HT-29 (cell line): ENCODE measurements around the gene FNDC10. TPM values are rescaled to one million over a fixed set of nuclear protein-coding genes. Genes with fewer than 3 reads are reported as not detected.
"Not testable (repeated sequence)": the region's sequence is repeated elsewhere in the genome, so short reads cannot be mapped to it uniquely, and the experiment has no call there.

Experiments used
- DNase-seq: peaks from one replicate; pipeline ENCODE4 v3.0.0-alpha.2; 2015; ENCODE audit warnings: low spot score
- total RNA-seq: library from RNA; depleted of rRNA; stranded (reverse); fragments of >200 nt; shearing (Covaris generic); gene quantifications from 2 replicates; pipeline ENCODE4 v1.2.3, GENCODE V29; 2014; rRNA removed

Gene FNDC10
- not detected in 2 replicates for total RNA-seq

GRCh38 chr1:1599935-1600860 lies at the start of gene FNDC10:
Gene FNDC10, minus strand, starts transcription at chr1:1600135. Its CDS starts 120 bp downstream, at chr1:1600015.
- DNase-seq = no peak

- DNase-seq = not testable (repeated sequence)
Measured at GRCh38 chr1:1648265-1648664, 48.3 kb upstream of the FNDC10 start.

- not testable (repeated sequence) for DNase-seq
Measured at GRCh38 chr1:1647567-1648241, 47.8 kb upstream of the FNDC10 start.

GRCh38 chr1:1646326-1646725 lies 46.4 kb upstream of the FNDC10 start:
- DNase-seq = not testable (repeated sequence)

GRCh38 chr1:1640711-1641461 lies 41.0 kb upstream of the FNDC10 start:
- not testable (repeated sequence) for DNase-seq

- DNase-seq = not testable (repeated sequence)
Measured at GRCh38 chr1:1640081-1640480, 40.1 kb upstream of the FNDC10 start.

DNA sequence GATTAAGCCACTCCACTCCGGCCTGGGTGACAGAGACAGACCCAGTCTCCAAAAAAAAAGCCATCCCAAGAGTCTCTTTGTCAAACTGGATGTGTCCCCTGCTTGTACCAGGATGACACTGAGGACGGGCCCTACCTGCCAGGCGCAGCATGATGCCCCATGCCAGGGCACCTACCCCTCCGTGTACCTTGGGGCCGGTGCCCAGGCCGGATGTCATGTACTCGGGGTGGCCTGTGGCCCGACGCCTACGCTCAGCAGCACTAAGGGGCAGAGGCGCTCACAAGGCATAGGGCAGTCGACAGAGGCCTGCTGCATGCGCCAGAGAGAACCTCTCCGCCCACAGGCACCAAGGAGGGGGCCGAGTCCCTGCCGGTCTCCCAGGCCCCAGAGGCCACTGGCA lies 39.4 kb upstream of the FNDC10 start:
- DNase-seq = not testable (repeated sequence)

- peak; percentile 75 for DNase-seq
Measured at GRCh38 chr1:1638528-1638927, 38.6 kb upstream of the FNDC10 start.

DNA sequence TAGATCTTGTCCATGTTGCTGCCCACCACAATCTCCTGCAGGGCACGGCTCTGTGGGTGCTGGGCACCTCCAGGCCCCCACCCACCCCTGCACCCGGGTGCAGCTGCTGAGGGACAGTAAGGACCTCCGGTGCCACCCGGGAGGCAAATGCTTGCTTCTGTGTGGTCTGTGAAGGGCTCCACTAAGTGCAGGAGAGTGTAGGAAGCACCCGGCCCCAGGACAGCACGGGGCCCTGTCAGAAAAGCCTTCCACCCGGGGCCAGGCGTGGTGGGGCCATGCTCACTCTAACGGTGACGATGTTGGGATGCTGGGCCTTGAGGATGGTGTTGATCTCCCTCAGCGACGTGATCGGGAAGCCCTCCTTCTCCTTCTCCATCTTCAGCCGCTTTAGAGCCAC lies 37.5 kb upstream of the FNDC10 start:
- DNase-seq = not testable (repeated sequence)

DNA sequence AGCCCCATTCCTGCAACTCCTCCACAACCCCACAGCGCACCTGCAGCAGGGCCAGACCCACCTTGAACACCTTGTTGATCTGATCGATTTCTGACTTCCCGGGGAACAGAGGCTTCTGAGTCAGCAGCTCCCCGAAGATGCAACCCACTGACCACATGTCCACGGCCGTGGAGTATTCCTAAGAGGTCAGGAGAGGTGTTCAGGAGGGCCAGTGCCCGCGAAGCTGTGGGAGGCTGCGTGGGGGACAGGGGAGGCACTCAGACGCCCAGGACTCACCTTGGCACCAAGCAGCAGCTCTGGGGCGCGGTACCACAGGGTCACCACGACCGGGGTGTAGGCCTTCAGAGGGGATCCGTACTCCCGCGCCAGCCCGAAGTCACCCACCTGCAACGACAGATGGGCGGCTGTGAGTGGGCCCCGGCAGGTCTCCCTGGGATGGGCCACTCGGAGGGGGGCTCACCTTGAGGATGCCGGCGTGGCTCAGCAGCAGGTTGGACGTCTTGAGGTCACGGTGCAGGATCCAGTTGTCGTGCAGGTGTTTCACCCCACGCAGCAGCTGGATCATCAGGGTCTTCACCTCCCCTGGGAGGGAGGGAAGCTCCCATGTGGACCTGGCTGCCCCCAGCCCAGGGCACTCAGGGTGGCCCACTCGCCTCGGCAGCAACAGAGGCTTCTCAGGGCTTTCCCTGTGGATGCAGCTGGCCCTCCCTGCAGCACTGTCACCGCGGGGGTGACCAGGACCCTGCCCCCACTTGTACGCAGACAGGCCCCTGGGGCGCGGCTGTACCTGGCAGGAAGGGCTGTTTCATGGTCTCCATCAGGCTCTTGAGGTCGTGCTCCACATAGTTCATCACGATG lies 36.9 kb upstream of the FNDC10 start:
- not testable (repeated sequence) for DNase-seq

- not testable (repeated sequence) for DNase-seq
Measured at GRCh38 chr1:1634613-1635012, 34.7 kb upstream of the FNDC10 start.

DNA sequence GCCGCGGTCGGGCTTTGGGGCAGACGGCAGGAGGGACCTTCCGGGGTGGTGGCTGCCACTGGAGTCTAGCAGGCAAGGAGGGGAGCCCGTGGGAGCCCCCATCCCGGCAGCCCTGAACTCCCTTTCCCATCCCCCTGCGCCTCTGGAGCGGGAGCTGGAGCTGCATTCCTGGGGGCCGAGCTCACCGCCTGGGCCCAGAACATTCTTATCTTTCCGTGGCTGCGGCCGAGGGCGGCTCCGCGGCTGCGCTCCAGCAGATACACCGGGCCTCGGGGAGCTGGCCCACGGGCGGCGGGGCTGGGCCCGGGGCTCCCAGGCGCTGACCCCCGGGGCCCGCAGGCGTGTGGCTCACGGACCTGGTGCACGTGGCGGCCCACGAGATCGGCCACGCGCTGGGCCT lies 33.5 kb upstream of the FNDC10 start:
- DNase-seq = not testable (repeated sequence)

GRCh38 chr1:1631782-1632420 lies 32.0 kb upstream of the FNDC10 start, which contains the start of gene MMP23B:
Gene MMP23B, plus strand, starts transcription at chr1:1632173. Its CDS starts 46 bp downstream, at chr1:1632219.
- DNase-seq = no peak

GRCh38 chr1:1630965-1631781 lies 31.2 kb upstream of the FNDC10 start:
- no peak for DNase-seq

DNA sequence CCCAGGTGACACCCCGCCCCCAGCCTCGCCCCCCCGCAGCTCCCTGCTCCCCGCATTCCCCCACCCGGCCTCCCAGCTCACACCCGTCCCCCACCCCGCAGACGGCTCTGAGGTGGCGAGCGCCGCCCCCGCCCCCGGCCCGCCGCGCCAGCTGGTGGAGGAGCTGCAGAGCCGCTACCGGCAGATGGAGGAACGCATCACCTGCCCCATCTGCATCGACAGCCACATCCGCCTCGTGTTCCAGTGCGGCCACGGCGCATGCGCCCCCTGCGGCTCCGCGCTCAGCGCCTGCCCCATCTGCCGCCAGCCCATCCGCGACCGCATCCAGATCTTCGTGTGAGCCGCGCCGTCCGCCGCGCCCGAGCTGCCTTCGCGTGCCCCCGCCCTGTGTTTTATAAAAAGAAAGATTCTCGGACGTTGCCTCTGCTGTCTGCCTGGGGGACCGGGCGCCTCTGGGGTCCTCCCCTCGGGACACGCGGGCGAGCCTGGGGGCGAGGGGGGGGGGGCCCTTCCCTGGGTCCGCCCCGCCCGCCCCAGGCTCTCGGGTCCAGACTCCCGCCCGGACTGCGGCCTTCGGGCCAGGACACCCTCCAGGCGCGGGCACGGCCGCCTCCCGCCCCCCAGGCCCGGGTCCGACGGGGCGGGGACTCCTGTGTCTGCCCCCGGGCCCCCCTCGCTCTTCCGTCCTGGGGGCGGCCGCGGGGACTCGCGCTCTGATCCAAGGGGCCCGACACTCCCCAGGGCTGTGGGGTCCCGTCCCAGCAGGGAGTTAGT lies 30.4 kb upstream of the FNDC10 start:
- DNase-seq = no peak

DNA sequence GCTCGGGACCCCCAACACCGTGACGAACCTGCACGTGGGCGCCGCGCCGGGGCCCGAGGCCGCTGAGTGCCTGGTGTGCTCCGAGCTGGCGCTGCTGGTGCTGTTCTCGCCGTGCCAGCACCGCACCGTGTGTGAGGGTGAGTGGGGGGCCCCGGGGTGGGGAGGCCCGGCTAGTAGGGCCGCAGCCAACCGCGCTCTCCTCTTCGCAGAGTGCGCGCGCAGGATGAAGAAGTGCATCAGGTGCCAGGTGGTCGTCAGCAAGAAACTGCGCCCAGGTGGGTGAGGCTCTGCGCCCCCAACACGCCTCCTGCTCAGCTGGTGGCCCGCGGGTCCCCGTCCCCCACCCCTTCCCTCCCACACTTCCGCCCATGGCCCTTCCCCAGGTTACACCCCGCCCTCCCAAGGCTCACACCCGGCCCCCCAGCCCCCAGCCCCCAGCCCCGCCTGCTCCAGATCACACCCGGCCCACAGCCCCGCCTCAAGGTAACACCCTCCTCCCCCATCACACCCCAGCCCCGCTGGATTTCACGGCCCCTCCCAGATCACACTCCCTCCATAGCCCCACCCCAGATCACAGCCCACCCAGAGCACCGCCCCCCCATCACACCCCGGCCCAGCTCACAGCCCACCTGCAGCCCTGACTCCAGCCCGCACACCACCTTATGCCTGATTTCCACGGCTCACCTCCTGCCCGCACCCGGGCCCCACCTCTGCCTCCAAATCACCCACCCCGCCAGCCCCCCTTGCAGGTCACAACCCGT lies 29.7 kb upstream of the FNDC10 start:
- DNase-seq = no peak

GRCh38 chr1:1628754-1629429 lies 29.0 kb upstream of the FNDC10 start:
- DNase-seq = peak; percentile 36
